OCI-LY3 (cell line): ENCODE measurements around the gene ISOC2.
A peak's percentile ranks its signal among the peaks of the same experiment; 100 is the strongest.
"Not testable (repeated sequence)": the region's sequence is repeated elsewhere in the genome, so short reads cannot be mapped to it uniquely, and the experiment has no call there.

Experiments used
- H2AFZ ChIP-seq: fragments of 200-600, 300-600 bp; shearing (Covaris generic); 2 replicates; pipeline ENCODE4 v1.6.0; 2014; ENCODE audit warnings: antibody characterized with exemption, low read depth, low read length
- H3K27ac ChIP-seq: fragments of 200-600, 300-600 bp; sonication (generic); 2 replicates; pipeline ENCODE4 v1.5.1; 2014; ENCODE audit warnings: mild to moderate bottlenecking, low read length, moderate library complexity, mixed read lengths
- H3K27me3 ChIP-seq: fragments of 200-600, 300-600 bp; sonication (generic); 2 replicates; pipeline ENCODE4 v1.6.1; 2014; ENCODE audit warnings: low read depth, low read length, mixed read lengths
- H3K36me3 ChIP-seq: fragments of 200-600, 300-600 bp; sonication (generic); replicated peaks from 2 replicates; pipeline ENCODE3; 2014; ENCODE audit warnings: low read depth, low read length, mixed read lengths
- H3K4me1 ChIP-seq: fragments of 300-600, 200-600 bp; sonication (generic); 2 replicates; pipeline ENCODE4 v1.6.1; 2014; ENCODE audit warnings: low read length, mixed read lengths
- H3K4me2 ChIP-seq: fragments of 200-600, 300-600 bp; sonication (generic); 2 replicates; pipeline ENCODE4 v1.6.1; 2014; ENCODE audit warnings: low read length, mixed read lengths
- H3K4me3 ChIP-seq: fragments of 300-600, 200-600 bp; sonication (generic); 2 replicates; pipeline ENCODE4 v1.5.1; 2014; ENCODE audit warnings: antibody characterized with exemption, mild to moderate bottlenecking, low read length, moderate library complexity
- H3K79me2 ChIP-seq: fragments of 300-600, 200-600 bp; shearing (Covaris generic); 2 replicates; pipeline ENCODE4 v1.6.1; 2014; ENCODE audit warnings: mild to moderate bottlenecking, low read length, mixed read lengths
- H3K9ac ChIP-seq: fragments of 300-600, 200-600 bp; shearing (Covaris generic); 2 replicates; pipeline ENCODE4 v1.6.0; 2014; ENCODE audit warnings: mild to moderate bottlenecking, low read length, moderate library complexity
- H3K9me3 ChIP-seq: fragments of 200-600, 300-600 bp; shearing (Covaris generic); 2 replicates; pipeline ENCODE4 v1.6.1; 2014; ENCODE audit warnings: low read length, mixed read lengths; ENCODE audit not compliant: insufficient read depth
- H4K20me1 ChIP-seq: fragments of 200-600, 300-600 bp; sonication (generic); 2 replicates; pipeline ENCODE4 v1.6.1; 2016; ENCODE audit warnings: low read length, mixed read lengths; ENCODE audit not compliant: insufficient read depth
- CTCF ChIP-seq: fragments of 200-600, 300-600 bp; sonication (generic); IDR thresholded peaks from 2 replicates; pipeline ENCODE4 v1.5.1; 2014; ENCODE audit warnings: antibody characterized with exemption, low read length, low read depth
- EZH2phosphoT487 ChIP-seq: fragments of 200-600 bp; shearing (Covaris generic); IDR thresholded peaks from 2 replicates; pipeline ENCODE4 v1.6.1; 2018; ENCODE audit warnings: antibody characterized with exemption, mixed run types, low read depth

The ISOC2 gene

DNA sequence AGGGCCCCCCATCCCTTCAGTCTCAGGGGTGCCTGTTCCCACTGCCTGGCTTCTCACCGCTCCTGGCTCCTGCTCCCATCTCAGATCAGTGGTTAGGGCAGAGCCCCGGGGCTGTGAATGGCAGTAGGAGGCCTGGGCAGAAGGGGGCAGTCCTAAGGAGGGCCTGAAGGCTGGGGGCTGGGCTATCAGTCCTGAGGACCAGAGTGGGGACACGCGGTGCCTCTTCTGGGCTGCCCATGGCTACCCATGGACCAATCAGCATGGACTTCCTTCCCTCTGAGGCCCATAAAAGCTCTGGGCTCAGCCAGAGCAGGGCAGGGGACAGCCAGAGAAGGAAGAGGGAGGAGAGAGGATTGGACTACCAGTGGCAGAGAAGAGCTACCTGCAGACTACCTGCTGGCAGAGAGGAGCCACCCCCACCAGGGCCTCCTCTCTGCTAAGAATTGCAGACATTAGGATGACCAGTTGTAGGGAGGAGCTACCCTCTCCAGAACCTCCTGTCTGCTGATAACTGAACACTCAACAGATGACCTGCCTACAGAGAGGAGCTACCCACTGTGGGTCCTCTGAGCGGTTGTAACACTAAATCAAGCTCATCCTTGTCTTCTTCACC is 41.7 kb downstream of the ISOC2 start:
- Histone ChIP-seq H3K27me3 (peaks cover 15% of the 10 kb centered on the region), H3K9me3 (no peaks in the 10 kb centered on the region), H4K20me1 (no peaks in the 10 kb centered on the region), H3K79me2 (no peaks in the 10 kb centered on the region), H3K4me1 (no peaks in the 10 kb centered on the region), H3K4me2 (no peak overlapping the region), H2AFZ (no peak overlapping the region), H3K4me3 (no peak overlapping the region), H3K27ac (no peak overlapping the region), H3K36me3 (no peaks in the 10 kb centered on the region), H3K9ac (no peak overlapping the region)
- TF ChIP-seq EZH2phosphoT487, result no peak

DNA sequence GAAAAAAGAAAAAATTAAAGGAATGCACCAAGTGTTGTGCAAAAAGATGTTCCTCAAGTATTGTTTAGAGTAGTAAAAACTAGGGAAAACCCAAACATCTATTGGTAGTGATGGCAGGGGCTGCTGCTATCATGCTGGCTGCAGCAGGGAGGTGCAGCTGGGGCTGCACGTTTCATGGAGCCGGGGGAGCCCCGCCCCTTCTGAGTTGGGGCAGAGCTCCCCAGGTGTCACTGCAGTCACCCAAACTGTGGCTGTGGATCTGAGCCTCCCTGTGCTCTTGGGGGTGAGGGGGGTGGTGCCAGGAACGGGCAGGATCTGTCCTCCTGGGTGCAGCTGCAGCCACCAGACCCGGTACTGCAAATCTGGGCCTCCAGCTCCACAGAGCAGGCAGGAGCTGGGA is 42.3 kb downstream of the ISOC2 start:
- Histone ChIP-seq H3K9me3 (no peaks in the 10 kb centered on the region), H3K4me2 (no peak overlapping the region), H2AFZ (no peak overlapping the region), H3K4me3 (no peak overlapping the region), H3K9ac (no peak overlapping the region), H3K27ac (no peak overlapping the region), H3K36me3 (no peaks in the 10 kb centered on the region), H4K20me1 (no peaks in the 10 kb centered on the region), H3K79me2 (no peaks in the 10 kb centered on the region), H3K27me3 (peaks cover 15% of the 10 kb centered on the region), H3K4me1 (no peaks in the 10 kb centered on the region)
- TF ChIP-seq EZH2phosphoT487, result no peak
- TF ChIP-seq CTCF, result no peak

DNA sequence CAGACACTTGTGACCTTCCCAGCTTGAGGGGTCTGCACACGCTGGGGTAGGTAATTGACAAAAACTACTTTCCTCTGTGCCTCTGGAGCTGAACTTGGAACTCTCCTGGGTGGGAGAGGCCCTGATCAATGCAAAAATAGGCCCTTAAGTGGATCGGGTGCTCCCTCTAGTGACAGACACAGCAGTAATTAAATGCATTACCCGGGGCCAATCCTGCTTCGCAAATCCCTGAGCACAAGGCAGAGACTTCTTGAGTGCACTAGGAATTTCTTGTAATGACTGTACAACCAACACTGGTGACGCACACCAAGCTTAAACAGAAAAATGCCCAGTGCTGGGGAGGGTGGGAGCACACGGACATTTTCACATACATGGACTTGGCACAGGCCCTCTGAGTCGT is 43.3 kb downstream of the ISOC2 start:
- Histone ChIP-seq H3K9me3 (no peaks in the 10 kb centered on the region), H3K4me2 (no peak overlapping the region), H3K36me3 (no peaks in the 10 kb centered on the region), H3K79me2 (no peaks in the 10 kb centered on the region), H3K4me3 (no peak overlapping the region), H4K20me1 (no peaks in the 10 kb centered on the region), H3K27me3 (peaks cover 15% of the 10 kb centered on the region), H3K9ac (no peak overlapping the region), H3K4me1 (no peaks in the 10 kb centered on the region), H2AFZ (no peak overlapping the region), H3K27ac (no peak overlapping the region)
- no peak for TF ChIP-seq EZH2phosphoT487
- TF ChIP-seq CTCF, result peak; percentile 91

GRCh38 chr19:55410168-55410567 is 51.3 kb downstream of the ISOC2 start:
- no peaks in the 10 kb centered on the region for H3K27me3 ChIP-seq
- H3K4me2 ChIP-seq, result no peak overlapping the region
- no peak overlapping the region for H2AFZ ChIP-seq
- H3K4me1 ChIP-seq, result peaks cover 19% of the 10 kb centered on the region
- peaks cover 3% of the 10 kb centered on the region for H3K9me3 ChIP-seq
- H3K9ac ChIP-seq, result no peak overlapping the region
- H3K4me3 ChIP-seq, result no peak overlapping the region
- H3K36me3 ChIP-seq, result peaks cover 26% of the 10 kb centered on the region
- H4K20me1 ChIP-seq, result peaks cover 15% of the 10 kb centered on the region
- H3K27ac ChIP-seq, result no peak overlapping the region
- H3K79me2 ChIP-seq, result peaks cover 24% of the 10 kb centered on the region
- no peak for TF ChIP-seq CTCF
- no peak for TF ChIP-seq EZH2phosphoT487

DNA sequence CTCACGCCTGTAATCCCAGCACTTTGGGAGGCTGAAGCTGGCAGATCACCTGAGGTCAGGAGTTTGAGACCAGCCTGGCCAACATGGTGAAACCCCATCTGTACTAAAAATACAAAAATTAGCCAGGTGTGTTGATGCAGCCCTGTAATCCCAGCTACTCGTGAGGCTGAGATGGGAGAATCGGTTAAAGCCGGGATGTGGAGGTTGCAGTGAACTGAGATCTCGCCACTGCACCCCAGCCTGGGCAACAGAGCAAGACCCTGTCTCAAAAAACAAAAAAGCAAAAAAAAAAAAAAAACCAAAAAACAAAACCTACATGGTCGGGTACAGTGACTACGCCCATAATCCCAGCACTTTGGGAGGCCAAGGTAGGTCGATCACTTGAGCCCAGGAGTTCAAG is 52.3 kb downstream of the ISOC2 start:
- H3K27ac ChIP-seq, result peak overlapping the region; percentile 87; the same call in 1 of the 2 replicates

More for the DNA sequence above, 52.3 kb downstream of the ISOC2 start:
- H3K4me3 ChIP-seq, H3K4me2 ChIP-seq, H3K9ac ChIP-seq, H3K27me3 ChIP-seq, H2AFZ ChIP-seq, H3K9me3 ChIP-seq: not testable (repeated sequence)
- peaks cover 21% of the 10 kb centered on the region for H4K20me1 ChIP-seq
- peaks cover 19% of the 10 kb centered on the region for H3K4me1 ChIP-seq
- H3K36me3 ChIP-seq, result peaks cover 31% of the 10 kb centered on the region
- peaks cover 31% of the 10 kb centered on the region for H3K79me2 ChIP-seq
